ENCODE data around the gene UBAP1L.
A peak's percentile ranks its signal among the peaks of the same experiment; 100 is the strongest.
"Not testable (repeated sequence)": the region's sequence is repeated elsewhere in the genome, so short reads cannot be mapped to it uniquely, and the experiment has no call there.

The UBAP1L gene

DNA sequence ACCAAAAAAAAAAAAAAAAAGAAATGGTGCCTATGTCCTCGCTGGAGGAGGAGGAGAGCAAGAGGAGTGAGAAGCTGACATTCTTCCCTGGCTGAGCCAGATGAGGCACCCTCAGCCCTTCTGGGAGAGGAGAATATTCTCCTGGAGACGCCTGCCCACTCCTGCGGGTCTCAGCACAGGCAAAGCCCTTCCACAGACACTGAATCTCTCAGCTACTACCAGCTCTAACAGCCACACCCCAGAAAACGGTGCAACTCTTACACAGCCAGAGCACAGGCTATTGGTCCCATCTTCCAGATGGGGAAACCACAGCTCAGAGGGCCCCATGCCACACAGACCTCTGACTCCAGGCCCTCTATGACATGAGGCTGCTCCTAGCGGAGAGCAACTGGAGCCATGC is 52.9 kb downstream of the UBAP1L start:
- DNase-seq = no peak

DNA sequence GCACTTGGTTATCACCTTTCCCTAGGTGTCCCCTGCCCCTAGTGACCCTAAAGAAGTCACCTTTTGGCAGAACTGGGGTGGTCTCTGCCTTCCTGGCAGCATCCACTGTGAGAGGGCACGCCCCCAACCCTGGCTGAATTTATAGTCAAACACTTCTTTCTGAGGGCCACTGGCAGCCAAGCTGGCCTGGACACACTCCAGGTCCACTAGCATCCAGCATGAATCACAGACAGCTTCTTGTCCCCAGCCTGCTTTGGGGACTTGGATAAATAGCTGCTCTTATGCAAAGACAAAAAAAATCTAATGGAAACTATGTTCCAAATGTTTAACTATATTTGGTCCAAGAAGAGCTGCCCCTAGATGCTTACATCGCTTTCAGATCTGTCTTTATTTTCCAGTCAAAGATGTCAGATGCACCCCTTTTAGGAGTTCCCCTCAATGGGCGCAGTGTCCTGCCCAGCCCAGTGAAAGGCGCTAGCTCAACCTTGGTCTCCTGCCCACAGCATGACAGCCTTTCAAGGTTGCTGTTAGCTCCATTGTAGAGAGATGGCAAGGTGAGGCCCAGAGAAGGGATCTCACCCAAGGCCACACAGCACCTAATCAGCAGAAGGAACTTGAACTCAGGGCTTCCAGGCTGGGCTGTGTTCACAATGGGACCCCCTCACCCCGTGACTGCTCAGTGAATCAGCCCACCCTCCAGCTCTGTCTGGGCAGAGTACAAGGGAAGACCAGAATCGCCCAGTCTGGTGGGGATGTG is 54.2 kb downstream of the UBAP1L start:
- no peak for DNase-seq

DNA sequence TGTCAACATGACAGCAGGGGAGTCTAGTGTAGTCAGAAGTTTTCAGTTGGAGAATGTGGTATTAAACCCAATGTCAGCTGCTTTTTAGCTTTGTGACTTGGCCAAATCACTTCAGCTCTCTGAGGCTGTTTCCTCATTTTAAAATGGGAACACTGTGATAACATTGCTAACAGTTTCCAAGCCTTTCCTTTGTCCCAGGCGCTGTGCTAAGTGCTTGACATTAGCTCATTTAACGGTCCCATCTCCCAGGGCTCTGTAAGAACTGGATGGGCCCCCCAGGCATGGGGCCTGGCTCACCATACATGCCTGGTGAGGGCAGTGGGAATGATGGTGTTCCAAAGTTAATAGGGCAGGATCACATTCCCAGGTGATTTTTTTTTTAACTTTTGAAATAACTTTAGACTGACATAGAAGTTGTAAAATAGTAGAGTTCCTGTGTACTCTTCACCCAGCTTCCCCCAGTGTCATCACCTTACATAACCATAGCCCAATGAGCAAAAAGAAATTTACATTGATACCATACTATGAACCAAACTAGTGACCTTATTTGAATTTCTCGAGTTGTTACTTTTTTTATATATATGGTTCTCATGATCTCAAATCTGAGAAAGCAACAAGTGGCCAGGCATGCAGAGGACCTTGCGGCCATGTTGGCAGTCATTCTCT is 54.9 kb downstream of the UBAP1L start:
- no peak for DNase-seq

DNA sequence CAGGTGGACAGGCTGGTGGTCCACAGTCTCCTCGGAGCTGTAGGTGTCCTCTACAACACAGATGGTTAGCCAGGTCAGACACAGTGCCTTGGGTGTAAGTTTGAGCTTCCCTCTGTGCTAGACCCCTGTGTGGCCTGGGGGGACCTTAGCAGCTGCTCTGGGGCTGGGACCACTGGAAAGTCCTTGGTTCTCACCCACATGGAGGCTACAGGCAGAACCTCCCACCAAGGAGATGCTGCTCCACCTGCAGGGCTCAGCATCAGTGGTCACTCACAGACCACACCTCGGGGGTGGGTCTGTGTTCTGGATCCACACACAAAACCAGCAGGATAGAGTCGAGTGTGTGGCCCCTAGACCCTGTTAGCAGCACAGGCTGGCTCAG is 55.6 kb downstream of the UBAP1L start:
- DNase-seq = no peak

DNA sequence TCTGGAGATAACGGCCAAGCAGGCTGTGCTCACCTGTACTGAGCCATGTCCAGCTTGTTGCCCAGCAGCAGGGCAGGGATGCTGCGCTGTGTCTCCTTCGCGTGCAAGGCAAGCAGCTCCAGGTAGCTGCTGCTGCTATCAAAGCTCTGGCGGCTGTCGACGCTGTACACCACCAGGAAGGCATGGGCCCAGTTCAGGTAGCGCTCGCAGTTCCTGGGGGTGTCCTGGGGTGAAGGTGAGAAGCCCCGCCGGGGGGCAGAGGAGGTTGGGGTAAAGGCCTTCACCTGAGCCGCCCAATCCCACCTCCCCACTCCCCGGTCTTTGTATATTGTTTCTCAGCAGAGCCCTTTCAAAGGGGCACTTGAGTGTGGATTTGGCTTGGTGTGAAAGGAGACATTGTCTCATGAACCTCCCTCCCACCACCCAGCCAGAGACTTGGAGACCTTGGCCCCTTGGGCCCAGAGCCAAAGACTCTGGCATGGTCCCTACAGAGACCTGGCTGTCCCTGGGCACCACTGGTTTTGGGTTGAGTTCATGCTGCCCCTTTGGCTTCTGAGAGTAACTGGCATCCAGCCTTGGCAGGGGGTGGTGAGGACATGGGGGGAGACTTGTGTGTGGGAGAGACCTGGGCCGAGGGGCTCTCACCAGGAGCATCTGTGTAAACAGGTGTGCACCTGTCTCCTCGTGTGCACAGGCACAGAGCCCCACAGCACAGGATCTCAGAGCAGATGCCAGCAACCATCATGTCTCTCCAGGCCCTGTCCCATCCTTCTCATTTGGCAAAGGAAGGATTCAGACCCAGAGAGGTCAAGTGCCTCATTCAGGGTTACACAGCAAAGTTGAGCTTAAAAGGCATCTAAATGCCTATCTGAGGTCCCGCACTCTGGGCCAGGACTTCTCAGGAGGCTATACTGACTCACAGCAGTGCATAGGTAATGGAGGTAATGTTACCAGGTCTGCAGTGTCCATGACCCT is 56.3 kb downstream of the UBAP1L start:
- DNase-seq = no peak

DNA sequence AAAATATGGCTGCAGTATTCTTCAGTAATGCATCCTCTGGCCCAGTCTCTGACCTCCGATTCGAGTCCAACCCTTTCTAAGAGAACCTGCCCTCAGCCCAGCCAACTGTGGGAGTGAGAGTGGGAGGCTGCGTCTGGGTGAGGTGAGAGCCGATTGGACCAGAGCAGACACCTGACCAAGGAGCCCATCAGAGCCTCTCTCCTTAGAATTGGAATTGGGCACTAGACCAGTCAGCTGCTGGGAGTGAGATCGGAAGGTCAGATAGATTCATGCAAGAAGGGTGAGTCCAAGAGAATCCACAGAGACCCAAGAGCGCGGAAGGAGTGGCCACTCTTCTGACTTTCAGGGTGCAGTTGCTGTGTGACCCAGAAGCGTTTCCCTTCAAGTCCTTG is 57.5 kb downstream of the UBAP1L start:
- no peak for DNase-seq

DNA sequence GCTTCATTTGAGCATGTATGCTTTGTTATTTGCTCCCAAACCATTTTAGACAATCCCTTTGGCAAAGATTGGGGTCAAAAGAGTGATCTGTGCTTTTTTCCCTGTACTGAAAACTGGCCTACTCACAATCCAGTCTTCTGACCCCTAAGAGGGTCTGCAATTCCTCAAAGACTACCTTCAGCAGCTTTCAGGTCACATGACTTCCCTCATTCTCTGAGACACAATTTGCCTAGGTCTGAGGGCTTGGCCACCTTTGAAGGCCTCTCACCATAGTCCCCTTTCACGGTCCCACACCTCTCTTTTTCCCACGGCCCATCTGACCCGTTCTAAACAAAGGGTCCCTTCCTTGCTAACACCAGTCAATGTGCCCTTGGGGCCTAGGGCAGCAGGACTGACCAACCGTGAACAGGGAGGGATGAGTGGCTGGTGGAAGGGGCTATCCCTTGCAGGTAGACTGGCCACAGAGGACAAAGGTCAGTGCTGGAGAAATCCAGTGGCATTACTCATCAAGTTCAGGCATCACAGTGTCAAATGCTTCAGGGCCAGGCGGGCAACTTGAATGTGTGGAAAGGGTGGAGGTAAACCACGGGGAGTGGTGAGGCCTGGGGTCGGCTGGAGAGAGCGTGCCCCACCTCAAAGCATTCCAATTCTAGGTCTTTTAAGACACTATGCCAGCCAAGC is 58.0 kb downstream of the UBAP1L start:
- DNase-seq = no peak

DNA sequence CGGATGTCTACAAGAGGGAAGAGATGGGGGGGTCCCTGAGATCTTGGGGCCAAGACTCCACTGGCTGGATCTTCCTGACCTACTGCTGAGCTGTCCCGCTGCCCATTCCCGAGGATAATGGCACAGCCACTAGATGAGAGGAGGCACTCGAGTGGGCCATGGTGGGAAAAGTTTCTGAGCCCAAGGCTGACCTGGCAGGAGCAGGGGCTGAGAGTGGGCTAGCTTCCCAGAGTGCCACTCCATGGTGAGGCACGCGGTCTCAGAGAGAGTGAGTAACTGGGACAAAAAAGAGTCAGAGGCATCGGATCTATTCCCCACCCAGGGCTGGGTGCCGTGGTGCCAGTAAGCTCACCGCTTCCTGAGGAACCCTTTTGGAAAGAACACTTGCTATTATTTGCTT is 58.9 kb downstream of the UBAP1L start:
- no peak for DNase-seq

DNA sequence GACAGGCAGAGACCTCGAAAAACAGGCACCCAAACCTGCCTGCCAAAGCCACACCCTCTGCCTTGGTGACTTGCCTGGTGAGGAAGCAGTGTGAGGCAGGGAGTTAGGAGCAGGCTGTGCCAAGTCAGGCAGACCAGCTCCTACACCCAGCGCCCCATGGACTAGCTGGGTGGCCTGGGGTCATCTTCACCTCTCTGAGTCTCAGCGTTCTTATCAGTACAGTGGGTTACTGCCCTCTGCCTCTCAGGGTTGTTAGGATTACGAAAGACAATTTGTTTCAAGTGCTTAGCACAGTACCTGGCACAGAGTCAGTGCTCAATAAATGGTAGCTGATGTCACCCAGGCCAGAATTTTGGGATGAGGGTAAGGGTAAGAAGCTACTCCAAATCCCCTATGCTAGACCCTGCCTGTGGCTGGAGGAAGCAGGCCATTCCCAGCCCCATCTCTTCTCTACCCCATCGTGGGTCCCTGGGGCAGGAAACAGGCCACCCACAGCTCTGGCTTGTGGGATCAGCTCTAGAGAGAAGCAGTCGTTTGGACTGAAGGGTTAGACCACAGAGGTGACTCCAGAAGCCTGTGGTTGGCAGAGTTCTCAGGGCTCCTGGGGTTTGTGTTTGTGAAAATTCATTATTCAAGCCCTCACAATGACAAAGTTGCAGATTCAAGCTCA is 59.7 kb downstream of the UBAP1L start:
- no peak for DNase-seq

DNA sequence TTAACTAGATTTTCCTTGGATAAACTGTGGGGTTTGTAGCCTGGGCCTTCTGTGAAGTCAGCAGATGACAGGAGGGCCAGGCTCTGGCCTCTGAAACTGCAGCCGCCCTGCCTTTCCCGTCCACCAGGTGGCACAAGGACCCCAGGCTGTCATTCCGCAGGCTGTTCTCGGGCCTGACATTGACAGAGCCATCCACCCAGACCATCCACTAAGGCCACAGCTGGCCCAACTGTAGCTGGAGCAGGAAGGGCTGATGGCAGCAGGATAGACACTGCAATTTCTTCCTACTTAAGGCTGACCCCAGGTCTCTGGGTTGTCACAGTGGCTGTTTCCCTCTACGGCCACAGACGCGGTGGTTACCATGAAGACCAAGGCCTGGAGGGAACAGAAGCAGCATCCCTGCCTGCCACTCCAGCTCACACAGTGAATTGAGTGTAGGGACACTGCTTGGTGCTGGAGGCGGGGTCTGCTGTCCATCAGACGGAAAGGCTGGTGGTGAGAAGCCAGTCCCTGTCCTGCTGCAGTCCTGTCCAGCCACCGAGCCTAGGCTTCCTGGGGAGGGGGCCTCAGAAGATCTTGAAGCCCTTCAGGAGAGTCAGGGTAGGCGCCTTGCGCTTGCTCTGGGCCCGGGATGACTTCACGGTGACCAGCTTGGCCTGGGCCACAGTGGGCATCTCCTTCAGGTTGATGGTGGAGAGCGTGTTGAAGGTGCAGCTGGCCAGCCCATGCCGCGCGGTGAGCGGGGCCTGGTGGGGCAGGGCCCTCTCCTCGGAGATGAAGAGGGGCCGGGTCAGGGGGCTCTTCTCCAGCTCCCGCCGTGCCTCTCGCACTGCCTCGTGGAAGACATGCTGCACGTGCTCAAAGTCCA is 60.4 kb downstream of the UBAP1L start:
- DNase-seq = peak; percentile 41 to 50

DNA sequence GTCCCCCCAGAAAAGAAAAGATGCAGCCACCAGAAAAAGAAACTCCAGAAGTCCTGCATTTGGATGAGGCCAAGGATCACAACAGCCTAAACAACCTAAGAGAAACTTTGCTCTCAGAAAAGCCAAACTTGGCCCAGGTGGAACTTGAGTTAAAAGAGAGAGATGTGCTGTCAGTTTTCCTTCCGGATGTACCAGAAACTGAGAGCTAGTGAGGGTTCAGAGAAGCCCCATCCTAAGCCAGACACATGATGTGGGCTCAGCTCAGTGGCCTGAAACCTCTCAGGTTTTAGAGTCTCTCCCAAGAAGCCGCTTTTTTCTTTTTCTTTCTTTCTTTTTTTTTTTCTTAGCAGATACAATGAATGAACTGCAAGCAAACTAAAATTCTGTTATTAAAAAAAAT is 62.0 kb downstream of the UBAP1L start:
- DNase-seq = no peak

DNA sequence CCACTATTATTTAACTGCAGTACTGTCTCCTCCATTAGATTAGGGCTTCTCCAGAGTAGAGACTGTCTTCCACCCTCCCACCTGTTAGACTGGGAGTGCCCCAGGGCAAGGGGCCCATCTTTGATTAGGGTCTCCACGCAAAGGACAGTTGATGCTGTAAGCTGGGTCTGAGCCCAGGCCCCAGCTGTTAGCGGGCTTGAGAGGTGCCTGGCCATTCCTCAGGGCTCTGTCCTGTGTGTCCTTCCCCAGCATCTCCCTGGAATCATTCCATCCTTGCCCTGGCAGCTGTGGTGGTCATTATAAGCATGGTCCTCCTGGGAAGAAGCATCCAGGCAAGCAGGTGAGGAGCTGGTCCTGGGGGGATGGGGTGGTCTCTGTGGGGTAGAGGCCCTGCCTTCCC is 63.7 kb downstream of the UBAP1L start:
- DNase-seq = no peak

DNA sequence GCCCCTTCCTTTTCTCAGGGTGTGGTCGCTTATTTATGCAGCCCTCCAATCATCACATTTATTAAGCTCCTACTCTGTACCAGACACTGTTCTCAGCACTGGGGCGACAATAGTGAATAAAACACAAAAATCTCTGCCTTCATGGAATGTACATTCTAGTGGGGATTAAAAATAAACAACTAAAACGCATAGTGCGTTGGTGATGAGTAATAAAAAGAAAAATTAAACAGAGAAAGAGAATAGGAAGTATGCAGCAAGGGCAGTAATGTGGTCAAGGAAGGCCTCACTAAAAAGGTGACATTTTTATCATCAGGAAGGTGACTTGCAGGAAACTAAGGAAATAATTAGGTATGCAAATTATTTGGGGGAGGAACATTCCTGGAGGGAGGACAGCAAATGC is 64.7 kb downstream of the UBAP1L start:
- no peak for DNase-seq

DNA sequence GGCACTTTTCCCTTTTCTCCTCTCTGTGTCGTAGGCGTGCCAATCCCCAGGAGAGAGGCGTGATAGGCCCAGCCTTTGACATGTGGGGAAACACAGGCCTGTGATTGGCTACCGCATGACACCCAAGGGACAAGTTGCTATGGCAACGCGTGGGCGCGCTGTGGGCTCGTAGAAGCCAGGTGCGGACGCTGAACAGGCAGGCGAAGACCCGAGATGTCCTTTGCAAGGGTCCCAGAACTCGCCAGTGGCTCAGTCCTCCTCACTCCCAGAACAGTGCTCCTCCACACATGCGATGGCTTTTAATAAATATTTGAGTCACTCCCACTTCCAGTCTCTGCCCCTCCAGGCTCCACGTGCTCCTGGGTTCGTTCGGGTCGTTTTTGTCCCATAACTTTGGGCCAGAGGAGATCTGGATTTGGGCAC is 65.6 kb downstream of the UBAP1L start:
- DNase-seq = peak; percentile 88 to 93

DNA sequence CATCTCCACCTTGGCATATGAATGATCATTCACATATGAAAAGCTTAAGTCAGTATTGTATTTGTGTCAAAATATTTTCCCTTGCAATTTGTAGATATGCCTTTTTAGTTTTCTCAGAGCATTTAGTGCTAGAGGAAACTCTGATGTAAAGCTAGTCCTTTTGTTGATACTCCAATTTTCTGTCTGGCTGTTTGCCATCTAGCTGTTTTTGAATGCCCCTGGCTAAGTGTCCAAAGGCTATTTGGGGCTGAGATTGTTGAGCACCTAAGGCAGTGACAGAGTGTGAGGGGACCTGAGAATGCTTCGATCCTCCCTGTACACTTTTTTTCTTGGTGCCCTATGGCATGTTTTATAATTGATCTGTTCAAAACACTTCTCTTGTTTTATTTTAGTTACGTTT is 66.8 kb downstream of the UBAP1L start:
- no peak for DNase-seq

DNA sequence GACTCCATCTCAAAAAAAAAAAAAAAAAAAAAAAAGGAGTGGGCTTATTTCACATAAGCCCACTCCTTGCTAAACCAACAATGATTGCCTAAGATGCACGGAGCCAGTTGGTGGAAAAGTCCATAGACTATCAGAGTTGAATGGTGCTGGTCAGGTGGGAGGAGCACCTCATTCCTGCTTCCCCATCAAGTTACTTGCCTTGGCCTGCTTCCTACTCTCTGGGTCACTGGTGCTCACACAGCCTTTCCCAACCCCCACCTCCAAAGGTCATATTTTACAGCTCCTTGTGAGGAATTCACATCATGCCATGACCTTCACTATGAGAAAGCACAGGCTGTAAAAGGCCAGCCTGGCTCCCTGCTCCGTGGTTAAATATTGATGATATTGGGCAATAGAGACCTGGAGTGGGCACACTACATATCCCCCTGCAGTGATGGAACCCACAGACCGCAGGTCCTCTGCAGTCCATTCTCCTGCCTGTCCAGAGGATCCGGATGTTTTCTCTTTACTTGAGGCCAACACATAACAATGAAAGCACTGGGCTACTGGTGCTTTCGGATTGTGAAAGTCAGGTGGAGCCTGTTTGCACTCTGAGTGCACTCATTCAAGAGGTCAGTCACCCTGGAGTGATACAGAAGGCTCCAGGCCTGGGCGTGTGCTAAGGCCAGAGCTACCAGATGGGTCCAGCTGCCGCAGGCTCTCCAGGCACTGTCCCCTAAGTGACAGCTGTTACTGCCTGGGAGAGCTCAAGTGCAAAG is 70.1 kb downstream of the UBAP1L start, which contains the start of gene SLC51B:
Gene SLC51B, plus strand, starts transcription at position 664 of the 758 bp plus-strand sequence. CDS start 4,618 bp downstream, outside the sequence.
- no peak for DNase-seq

DNA sequence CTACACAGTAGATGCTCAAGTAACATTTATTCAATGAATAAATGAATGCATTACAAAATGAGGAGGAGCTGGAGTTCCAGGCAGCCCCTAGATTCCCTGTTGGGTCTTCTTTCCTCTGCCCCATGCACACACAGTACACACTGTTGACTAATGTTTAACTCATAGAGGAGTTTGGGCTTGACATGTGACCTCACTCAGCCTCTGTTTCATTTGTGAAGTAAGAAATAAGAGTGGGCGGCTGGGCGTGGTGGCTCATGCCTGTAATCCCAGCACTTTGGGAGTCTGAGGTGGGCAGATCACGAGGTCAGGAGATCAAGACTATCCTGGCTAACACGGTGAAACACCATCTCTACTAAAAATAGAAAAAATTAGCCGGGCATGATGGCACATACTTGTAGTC is 70.8 kb downstream of the UBAP1L start:
- DNase-seq = not testable (repeated sequence)

DNA sequence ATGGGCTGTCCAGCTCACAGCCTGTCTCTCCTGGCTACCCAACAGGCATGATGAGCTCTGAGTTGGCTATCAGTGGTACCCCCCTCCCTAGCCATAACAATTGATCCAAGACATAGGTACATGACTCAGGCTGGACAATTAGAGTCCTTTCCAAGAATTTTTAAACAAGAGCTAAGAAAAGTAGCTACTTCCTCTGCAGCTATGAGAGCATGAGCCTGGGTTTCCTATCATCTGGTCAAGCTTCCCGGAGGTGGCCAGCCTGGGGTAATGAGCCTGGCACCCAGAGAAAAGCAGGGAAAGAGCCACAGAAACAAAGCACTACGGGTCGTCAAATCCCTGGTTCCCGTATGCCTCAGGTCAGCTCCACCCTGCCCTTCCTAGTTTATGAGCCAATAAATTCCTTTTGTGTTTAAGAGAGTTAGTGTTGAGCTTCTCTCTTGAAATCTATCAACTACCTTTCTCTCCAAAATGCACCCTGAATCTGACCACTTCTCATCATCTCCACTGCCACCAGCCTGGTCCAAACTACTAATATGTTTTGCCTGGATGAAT is 72.1 kb downstream of the UBAP1L start:
- DNase-seq = no peak
